Activated CD8-positive, alpha-beta memory T cell treated with anti-CD3 and anti-CD28 coated beads, Interleukin-2, amount 50 U/mL, for 1 hour (primary cell): Measurements from ENCODE around the gene PDE7B.
"Not testable (repeated sequence)": the region's sequence is repeated elsewhere in the genome, so short reads cannot be mapped to it uniquely, and the experiment has no call there.

Source experiments
- DNase-seq: peaks from one replicate; pipeline ENCODE4 v3.0.0-alpha.2; 2020; ENCODE audit errors: extremely low read depth

The PDE7B gene

DNA sequence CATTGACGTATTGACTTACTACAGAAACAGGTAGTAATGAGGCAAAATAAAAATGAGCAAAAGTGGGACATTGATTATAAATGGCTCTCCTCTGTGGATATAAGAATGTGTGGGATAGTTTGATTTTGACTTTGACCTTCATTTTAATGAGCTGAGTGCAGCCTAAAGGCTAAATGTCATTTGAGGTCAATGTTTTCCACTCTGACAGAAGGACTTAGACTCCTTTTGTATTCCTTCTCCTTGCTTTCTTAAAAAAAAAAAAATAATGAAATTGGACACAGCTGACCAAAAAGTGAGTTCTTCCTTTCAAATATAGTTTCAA is 330.0 kb downstream of the PDE7B start:
- DNase-seq = no peak

DNA sequence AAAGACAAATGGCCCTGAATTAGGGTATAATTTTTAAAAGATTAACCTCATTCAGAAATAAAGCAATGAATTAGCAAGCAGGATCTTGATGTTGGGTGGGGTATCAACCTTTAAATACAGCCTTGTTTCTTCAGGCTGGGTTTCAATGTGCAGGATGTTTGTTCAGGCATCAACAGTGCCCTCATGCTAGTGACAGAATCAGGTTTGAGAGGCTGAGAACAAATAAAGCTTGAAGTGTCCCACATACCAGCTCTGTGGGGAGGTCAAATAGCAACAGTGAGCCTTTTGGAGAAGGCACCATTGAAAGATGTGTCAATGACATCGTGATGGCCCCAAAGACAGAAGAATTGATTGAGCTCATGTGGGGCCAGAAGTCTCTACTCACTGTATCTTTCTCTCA is 330.4 kb downstream of the PDE7B start:
- DNase-seq = no peak

DNA sequence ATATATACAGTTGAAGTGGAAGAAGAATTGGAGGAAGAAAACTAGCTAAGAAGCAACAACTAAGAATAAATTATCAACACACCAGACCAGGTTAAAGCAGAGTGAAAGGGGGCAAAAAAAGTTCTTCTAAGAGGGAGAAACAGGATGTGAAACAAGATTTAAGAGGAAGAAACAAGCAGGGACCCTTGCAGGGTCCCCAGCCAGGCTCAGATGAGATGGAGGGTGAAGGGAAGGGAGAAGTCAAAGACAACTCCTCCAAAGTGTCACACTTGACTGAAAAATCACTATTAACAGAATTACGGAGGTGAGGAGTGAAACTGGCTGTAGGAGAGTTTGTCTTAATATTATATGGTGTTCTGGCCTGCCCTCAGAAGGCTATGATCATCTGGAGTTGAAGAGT is 333.2 kb downstream of the PDE7B start:
- no peak for DNase-seq

DNA sequence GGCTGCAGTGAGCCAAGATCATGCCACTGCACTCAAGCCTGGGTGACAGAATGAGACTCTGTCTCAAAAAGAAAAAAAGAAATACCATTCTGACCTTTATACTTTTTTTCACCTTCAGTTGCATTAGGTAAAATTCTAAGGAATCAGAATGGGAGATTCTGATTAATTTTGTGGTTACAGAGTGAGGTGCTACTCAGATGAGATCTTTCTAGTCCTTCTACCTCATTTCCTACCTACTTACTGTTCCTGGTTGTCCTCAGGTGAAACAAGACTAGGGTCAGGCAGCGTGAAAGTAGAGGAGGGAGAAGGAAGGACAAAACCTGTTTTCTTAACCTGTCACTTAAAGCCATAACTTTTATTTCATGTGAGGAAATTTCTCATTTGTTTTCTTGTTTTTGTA is 334.9 kb downstream of the PDE7B start:
- DNase-seq = no peak

DNA sequence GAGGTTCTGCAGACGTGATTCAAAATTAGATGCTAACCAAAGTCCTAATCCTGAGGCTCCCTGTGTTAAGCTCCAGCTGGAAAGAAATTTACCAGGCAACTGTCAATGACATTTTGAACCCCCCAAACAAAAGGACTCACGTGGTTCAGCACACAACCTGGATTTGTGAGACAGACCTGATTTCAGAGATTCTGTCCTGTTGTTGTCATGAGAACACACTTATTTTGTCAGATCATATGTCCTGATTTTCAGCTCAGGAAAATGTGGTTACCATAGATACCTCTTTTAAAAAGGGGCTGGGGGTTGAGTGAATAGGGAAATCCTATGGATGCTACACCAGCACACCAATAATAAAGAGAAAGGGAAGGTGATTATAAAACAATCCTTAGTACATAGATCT is 337.0 kb downstream of the PDE7B start:
- DNase-seq = no peak

DNA sequence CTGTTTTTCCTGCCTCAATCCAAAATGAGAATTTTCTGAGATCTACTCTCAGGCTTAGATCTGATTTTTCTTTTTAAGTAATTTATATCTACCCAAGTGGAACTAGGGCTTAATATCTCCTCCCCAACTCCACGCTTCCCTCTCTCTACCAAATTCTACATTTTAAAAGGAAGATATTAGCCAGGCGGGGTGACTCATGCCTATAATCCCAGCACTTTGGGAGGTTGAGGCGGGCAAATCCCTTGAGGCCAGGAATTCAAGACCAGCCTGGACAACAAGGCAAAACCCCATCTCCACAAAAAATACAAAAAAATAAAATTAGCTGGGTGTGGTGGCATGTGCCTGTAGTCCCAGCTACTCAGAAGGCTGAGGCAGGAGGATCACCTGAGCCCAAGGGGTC is 337.6 kb downstream of the PDE7B start:
- DNase-seq = no peak

DNA sequence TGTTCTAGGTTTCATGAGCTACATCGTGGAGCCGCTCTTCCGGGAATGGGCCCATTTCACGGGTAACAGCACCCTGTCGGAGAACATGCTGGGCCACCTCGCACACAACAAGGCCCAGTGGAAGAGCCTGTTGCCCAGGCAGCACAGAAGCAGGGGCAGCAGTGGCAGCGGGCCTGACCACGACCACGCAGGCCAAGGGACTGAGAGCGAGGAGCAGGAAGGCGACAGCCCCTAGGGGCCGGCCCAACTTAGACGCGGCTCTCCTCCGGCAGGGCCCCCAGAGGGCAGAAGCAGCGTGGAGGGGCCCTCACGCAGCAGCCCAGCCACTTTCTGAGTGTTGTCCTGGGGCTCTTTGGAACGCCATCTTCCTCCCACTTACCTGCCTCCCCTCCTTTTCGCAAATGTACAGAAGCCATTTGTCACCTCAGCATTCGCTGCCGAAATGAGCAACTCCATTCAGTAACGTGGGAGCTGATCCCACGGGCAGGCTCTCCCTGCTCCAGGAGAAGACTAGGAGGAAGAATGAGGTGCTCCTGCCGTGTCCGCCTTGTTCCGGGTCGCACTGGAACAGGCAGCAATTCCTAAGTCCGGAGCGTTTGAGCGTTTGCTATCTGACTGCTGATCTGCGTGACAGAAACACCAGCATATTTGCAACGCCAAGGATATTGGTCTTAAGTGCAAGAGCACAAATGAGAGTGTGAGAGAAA is 340.3 kb downstream of the PDE7B start:
- no peak for DNase-seq

DNA sequence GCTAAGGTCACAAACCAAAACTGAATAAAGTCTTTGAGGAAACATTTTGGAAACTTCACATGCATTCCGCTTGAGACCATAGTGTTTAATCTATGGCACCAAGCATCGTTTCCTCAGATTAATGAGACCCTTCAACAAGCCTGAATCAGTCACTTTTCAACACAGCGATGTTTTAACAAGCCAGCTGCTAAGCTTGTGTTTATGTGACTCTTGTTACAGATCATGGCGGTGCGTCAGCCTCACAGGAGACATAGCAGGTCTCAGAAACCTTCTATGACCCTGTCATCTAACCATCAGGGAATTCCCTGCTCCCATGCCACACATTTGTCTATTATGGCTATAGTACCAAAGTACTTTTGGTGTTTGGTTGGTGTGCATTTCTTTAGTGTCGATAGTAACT is 341.4 kb downstream of the PDE7B start:
- no peak for DNase-seq

DNA sequence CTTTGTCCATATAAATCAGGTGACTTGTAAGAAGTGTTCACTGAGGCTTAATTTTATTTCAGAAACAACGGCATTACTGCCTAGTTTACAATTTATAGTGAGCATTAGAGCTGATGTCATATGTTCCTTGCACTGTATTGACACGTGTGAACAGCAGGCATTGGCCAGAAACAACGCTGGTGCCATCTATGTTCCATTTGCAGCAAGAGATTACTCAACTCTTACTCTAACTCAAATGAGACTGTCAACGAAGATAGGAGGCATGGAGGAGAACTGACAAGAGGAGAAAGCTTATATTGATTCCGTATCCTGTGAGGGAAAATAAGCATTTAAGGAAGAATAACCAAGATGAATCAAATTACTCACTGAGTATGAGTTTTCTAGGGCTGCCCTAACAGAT is 350.2 kb downstream of the PDE7B start:
- no peak for DNase-seq

DNA sequence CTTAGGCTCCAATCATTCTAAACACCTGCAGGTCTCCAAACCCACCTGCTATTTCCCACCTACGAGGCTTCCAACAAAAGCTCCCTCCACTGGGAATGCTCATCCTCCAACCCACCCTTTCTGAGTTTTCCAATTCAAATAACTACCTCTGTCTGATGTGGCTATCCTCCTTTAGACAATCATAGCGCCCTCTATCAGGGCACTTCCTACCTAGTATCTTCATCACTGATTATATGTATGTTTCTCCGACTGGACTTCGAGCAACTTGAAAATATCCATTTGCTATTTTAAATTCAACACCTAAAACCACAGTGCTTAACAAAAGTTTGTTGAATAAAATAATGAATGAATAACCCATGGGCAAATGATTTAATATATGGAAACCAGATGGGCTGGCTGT is 357.3 kb downstream of the PDE7B start:
- DNase-seq = no peak

DNA sequence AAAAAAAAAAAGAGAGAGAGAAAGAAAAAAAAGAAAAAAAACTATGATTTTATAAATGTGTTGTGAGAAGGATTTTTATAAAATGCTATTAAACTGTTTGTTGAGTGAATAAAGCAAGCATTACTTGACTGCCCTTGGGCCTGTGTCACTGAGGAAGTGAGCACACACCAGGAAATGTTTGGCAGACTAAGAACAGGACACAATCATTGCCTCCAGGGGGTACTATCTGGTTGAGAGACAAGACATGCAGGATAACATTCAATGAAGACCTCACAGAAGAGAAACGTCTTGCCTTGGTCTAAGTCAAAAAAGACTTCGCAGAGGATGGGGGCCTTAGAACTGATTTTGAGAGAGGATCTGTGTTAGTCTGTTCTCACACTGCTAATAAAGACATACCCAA is 358.0 kb downstream of the PDE7B start:
- no peak for DNase-seq

DNA sequence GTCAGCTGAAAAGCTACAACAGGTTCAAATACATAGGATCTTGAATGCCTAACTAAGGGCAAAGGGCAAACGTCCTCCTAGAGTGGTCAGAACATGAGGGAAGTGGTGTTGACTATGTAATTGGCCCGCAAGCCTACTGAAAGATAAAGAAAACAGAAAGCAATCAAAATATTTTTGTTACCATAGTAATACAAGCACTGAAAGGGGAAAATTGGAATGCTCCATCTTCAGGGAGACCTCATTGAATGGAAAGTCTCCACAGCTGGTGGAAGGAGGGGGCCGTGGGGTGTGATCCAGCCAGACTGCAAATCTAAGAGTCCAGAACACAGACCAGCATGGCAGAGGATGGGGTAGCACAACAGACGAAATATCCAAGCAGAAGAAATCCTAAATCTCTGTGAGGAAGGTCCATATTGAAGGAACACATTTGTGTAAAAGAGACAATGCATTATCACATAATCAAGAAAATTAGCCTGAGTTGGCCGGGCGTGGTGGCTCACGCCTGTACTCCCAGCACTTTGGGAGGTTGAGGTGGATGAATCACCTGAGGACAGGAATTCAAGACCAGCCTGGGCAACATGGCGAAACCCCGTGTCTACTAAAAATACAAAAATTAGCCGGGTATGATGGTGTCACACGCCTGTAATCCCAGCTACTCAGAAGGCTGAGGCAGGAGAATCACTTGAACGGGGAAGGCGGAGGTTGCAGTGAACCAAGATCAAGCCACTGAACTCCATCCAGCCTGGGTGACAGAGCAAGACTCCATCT is 359.1 kb downstream of the PDE7B start:
- DNase-seq = no peak

DNA sequence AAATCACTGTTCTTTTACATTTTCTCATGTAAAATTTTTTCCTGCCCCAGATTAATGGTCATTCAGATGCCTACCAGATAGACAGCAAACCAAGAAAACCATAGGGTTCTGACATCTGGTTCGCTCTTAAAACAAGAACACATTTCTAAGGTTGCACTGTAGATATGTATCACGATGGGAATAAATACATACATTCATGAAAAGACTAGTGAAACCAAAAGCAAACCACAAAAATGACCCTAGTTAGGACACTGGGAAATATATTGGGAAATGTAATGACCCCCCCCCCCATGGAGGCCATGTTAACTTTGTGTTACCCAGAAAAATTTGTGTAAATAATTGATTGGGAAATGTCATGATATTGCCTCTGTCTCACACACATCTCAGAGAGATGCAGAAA is 361.1 kb downstream of the PDE7B start:
- DNase-seq = no peak

DNA sequence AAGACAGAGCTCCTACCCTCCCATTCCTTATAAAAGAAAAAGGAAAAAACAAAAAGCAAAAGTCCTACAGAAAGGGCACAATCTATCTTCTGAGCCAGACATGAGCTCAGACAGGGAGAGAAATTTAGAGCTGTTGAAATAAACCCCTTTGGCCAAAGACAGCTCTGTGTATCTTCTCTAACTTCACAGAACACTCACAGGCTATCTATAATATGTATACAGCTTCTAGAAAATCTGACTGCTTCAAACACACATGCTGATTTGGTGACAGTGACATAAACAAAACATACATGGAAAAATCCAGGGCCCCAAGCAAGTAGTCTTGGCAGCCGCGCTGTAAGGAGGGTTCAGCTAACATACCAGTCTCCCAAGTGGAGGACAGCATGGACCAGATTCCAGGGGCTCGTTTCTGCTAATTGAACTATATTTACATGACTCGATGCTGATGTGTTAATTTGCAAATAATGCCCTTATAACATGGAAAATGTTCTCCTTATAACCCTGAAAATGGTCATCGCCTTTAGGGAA is 361.6 kb downstream of the PDE7B start:
- no peak for DNase-seq

DNA sequence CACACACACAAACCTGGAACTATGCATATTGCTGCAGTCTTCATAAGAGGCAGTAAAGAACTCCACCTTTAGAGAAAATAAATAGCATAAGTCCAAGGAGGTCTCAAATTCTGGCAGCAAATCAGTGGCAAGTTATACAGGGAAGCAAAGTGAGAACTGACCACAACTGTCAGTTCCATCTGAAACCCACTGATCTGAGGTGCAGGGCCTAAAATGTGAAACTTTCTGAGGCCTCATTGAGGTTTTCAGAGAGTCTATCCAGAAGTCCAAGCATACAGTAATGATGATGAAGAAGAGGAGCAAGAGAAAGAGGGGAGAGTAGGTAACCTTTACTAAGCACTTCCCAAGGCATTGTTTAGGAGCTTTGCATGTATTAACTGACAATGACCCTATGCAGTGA is 362.4 kb downstream of the PDE7B start:
- no peak for DNase-seq

DNA sequence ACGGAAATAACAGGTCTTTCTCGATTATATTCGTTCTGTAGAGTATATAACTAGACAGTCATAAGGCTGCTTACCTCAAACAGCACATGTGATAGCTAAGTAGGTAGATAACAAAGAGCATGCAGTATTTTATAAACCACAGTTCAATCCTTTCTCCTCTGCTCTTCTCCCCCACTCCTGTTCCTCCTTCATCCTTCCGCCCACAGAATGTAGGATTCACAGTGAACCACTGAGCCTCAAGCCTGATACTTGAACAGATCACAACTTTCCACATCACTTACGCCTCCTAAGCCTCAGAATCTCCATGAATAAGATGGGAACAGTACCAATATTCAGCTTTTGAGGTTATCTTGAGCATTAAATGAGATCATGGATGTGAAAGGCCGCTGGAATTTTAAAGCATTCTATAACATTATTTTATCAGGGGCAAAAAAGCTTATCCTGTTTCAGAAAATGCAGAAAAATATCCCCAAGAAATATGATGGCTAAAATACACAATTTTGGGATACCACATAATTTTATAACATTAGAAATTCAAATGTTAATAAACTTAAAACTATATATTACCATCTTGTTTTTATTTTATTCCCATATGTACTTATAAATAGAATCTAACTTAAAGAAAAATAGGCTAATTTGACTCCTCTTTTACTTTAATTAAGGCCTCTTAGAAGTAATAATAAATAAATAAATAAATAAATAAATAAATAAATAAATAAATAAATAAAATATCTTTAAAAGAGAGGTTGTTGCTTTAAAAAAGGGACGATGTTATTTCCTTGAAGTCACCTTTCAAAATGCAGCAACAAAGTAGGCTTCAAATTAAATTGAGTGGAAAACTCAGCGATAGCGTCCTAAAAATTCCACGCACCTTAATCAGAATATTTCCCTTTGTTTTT is 365.3 kb downstream of the PDE7B start:
- DNase-seq = no peak

DNA sequence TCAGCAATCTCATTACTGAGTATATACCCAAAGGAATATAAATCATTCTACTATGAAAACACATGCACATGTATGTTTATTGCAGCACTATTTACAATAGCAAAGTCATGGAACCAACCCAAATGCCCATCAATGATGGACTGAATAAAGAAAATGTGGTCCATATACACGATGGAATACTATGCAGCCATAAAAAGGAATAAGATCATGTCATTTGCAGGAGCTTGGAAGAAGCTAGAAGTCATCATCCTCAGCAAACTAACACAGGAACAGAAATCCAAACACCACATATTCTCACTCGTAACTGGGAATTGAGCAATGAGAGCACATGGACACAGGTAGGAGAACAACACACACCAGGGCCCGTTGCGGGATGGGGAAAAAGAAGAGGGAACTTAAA is 373.5 kb downstream of the PDE7B start:
- not testable (repeated sequence) for DNase-seq

DNA sequence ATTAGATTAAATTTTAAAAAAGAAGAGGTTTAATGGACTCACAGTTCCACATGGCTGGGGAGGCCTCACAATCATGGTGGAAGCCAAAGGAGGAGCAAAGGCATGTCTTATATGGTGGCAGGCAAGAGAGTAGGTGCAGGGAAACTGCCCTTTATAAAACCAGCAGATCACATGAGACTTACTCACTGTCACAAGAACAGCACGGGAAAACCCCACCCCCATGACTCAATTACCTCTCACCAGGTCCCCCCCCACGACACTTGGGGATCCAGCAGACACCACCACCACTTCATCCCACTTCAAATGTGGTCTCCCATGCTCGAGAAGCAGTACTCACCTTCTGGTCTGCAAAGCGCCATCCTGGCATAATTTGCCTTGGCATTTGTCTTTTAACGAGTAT is 374.0 kb downstream of the PDE7B start:
- no peak for DNase-seq

DNA sequence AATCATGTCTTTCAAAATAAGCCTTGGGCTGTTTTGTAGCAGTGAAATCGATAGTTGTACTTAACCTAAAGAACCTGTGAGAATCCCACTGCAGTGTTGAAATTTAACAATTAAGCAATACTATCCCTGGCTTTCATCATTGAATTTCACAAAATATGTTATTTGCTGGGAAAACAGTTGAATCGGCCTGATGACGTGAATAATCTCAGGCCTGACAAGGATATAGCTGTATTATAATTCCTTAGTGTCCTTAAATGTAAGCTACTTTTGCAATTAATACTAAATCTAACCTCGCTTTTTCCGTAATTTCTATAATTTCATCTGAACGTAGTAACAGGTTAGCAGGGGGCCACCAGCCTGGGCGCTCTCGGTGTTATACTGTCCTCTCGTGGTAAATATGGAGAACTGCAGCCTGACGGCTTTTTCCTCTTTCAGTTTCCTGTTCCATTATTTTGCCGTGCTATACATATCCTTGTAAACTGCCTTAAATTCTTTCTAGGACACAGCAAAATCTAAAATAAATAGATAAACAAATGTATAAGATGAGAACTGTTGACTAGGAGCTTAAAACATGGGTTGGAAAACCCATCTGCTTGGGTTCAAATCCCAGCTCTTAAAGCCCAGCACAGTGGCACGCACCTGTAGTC is 374.6 kb downstream of the PDE7B start:
- no peak for DNase-seq

DNA sequence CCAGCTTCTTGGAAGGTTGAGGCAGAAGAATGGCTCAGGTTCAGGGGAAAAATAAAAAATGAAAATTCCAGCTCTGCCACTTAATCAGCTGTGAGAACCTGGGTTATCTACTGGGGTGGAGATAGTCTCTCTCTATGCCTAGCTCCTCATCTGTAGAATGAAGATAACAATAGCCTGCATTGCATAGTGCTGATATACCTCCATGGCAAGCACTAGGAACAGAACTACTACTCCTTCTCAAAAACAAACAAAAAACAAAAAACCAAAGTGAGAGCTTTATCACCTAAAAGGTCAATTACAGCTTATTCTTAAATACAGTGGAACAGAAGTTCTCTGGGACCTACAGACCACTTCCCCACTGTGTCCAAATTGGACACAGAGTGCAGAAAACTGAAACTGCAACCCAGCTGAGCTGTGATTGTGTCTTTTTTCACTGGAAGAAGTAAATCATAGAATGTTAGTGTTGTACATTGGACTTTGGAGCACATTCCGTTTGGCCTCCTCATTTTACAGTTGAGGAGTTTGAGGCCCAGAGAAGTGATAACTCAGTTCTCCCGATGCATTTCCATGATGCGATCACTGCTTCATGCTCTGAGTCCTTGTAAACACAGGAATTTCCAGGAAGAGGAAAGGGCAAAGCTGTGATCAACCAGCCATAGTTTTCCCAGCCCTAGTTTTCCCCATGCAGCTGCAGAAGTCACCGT is 375.3 kb downstream of the PDE7B start:
- no peak for DNase-seq

DNA sequence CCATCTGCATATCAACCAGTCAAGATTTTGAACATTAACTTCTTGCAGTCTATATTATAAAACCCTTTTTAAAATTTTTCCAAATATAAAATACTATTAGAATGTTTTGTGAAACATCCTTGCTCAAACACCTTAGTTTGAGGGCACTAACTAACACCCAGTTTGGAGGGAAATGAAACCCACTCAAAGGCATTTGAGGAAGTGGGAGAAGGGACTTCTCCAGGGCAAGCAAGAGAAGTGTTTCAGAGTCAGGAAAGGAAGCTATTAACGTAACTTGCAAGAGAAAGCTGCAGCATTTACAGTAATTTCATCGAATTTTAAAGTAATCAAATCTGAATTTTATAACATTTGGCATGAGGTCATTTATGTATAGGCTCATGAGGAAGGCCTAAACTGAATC is 377.3 kb downstream of the PDE7B start:
- DNase-seq = no peak
